Body of pancreas (tissue), 4 donors: Measurements from ENCODE around the gene FGR.
A peak's percentile ranks its signal among the peaks of the same experiment; 100 is the strongest.

Experiments used
- POLR2A ChIP-seq, 3 donors: fragments of 450-650 bp; IDR thresholded peaks; one replicate each; pipeline ENCODE4 v1.6.1; 2016; ENCODE audit warnings: antibody characterized with exemption in 3 of 3, mild to moderate bottlenecking in 2 of 3
- TF ChIP-seq, protein P1 (sequence below), 7 experiments: fragments of 450-650 bp in 4 of 7; fragments of 200-600 bp in 3 of 7; sonication (generic) in 3 of 7; IDR thresholded peaks; one replicate each; pipeline ENCODE4 v1.5.1; 2016 to 2019; ENCODE audit warnings: antibody characterized with exemption in 7 of 7

DNA sequence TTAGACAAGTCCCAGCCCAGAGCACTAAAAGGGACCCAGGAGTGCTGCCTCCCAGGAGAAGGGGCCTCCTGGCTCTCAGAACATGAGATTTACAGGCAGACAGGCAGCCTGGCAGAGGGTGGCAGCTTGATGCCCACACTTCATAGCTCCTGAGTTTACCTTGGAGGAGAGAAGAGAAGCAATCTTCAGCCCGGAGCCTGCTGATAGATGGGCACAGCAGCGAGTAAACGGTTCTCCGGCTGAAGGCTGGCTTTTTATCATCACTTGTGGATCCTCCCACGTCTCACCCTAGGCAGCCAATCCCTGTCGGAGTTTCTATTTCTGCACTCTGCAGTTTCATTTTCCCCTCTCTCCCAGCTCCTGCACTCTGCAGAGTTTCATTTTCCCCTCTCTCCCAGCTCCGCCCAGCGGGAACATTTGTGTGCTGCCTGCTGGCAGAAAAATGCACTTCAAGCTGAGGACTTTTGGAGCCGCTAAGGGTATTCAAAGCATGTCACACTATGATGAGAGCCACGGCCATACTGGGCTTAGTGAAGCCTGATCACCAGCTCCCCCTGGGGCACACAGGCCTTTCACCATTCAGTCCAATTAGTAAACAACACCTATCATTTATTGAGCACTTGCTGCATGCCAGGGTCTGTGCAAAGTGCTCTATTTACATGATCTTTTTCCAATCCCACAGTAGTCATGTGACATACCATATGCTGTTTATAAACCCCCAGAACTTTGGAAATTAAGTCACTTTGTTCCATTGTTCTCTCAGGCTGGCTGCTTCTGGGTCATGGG is 37.2 kb upstream of the FGR start, which contains the start of gene IFI6:
- TF ChIP-seq, protein P1, sequence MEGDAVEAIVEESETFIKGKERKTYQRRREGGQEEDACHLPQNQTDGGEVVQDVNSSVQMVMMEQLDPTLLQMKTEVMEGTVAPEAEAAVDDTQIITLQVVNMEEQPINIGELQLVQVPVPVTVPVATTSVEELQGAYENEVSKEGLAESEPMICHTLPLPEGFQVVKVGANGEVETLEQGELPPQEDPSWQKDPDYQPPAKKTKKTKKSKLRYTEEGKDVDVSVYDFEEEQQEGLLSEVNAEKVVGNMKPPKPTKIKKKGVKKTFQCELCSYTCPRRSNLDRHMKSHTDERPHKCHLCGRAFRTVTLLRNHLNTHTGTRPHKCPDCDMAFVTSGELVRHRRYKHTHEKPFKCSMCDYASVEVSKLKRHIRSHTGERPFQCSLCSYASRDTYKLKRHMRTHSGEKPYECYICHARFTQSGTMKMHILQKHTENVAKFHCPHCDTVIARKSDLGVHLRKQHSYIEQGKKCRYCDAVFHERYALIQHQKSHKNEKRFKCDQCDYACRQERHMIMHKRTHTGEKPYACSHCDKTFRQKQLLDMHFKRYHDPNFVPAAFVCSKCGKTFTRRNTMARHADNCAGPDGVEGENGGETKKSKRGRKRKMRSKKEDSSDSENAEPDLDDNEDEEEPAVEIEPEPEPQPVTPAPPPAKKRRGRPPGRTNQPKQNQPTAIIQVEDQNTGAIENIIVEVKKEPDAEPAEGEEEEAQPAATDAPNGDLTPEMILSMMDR (IDR thresholded peaks at IDR 0.05), result peak in 6 of 7 experiments; percentile 26 to 67 (median 57)
- peak in 2 of 3 donors; percentile 57 to 58 for TF ChIP-seq POLR2A (IDR thresholded peaks at IDR 0.05)
